LNCAP (cell line): ENCODE measurements around the gene SLC18B1.

ENCODE experiments used
- CTCF ChIP-seq: fragments of 450-650 bp; IDR thresholded peaks from 2 replicates; pipeline ENCODE4 v1.5.1; 2017; ENCODE audit warnings: mild to moderate bottlenecking

SLC18B1 gene

DNA sequence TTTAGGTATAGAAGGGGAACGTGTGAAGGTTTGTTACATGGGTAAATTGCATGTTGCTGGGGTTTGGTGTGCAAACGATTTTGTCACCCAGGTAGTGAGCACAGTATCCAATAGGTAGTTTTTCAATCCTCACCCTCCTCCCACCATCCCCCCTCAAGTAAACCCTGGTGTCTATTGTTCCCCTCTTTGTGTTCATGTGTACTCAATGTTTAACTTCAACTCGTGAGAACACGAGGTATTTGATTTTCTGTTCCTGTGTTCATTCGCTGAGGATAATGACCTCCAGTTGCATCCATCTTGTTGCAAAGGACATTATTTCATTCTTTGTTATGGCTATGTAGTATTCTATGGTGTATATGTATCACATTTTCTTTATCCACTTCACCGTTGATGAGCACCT is 73.0 kb downstream of the SLC18B1 start:
- no peak for TF ChIP-seq CTCF

DNA sequence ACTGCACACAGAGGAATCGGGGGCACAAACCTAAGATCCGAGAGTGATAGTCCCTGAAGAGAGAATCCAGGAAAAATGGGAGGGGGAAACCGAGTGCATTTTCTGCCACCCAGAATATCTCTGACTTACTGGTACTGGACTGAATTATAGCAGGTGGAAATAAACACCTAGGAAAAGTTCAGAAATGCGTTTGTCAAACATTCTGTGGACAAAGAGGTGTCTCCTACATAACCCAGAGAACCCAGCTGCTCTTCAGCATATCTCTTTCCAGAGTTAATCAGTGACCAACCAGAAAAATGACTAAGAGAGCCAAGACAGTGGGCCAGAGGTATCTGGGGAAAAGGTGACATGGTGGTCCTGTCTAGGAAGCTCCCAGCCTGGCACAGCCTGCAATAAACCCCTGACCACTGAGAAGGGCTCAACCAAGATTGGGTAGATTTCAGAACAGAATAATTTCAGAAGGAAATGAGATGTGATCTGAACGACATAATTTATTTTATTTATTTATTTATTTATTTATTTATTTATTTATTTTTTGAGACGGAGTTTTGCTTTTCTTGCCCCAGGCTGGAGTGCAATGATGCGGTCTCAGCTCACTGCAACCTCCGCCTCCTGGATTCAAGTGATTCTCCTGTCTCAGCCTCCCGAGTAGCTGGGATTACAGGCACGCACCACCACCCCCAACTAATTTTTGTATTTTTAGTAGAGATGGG is 78.5 kb downstream of the SLC18B1 start:
- TF ChIP-seq CTCF = no peak
